ENCODE data around the gene COG5. TPM values are rescaled to one million over a fixed set of nuclear protein-coding genes. Genes with fewer than 3 reads are reported as not detected.

COG5 gene
- total RNA-seq, 1 experiment from 2014 or later: 23.6 TPM

GRCh38 chr7:107181172-107181571 is 382.5 kb downstream of the COG5 start:
- H3K27me3 Mint-ChIP-seq (ENCODE audit: unreplicated experiment): no peaks in the 10 kb centered on the region
- no TSS peak for BruUV-seq (replicated peaks)
- no peak for DNase-seq
- H3K4me3 Mint-ChIP-seq (ENCODE audit: low read depth, unreplicated experiment): no peak overlapping the region
- H3K36me3 Mint-ChIP-seq (ENCODE audit: insufficient read depth, unreplicated experiment): peaks cover 29% of the 10 kb centered on the region
- H3K27ac Mint-ChIP-seq (ENCODE audit: unreplicated experiment): no peak overlapping the region
- no peak for TF ChIP-seq CTCF (IDR thresholded peaks at IDR 0.05; ENCODE audit: unreplicated experiment)
- CTCF ChIA-PET: interaction anchor here (1.0 kb wide), 1 partner anchor 11 kb away, joined by 3 read pairs; no protein-coding TSS in a partner anchor
- peaks cover 8% of the 10 kb centered on the region for H3K4me1 Mint-ChIP-seq (ENCODE audit: low read depth, unreplicated experiment)
- intact Hi-C loops (cut with micrococcal nuclease; ENCODE audit: unreplicated experiment): no loop called here
- no peaks in the 10 kb centered on the region for H3K9me3 Mint-ChIP-seq (ENCODE audit: low read depth, unreplicated experiment)

DNA sequence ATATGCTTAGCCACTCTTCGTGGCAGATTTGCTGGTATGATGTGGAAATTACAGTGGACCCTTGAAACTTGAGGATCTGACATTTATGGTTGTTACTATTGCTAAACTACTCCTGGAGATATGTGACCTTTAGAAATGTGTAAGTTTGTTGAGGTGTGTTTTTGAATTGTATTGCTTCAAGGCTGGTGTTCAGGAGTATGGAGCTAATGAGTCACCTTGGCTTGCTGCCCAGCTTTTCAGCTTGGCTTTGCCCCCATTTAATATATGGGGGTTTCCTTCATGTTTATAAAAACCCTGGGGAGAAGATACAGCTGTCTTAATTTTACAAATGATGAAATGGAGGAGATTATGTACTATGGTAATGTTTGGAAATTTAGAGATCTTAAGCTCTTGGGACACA is 383.3 kb downstream of the COG5 start:
- Mint-ChIP-seq H3K4me3 (ENCODE audit: low read depth, unreplicated experiment) (no peak overlapping the region), H3K9me3 (ENCODE audit: low read depth, unreplicated experiment) (no peaks in the 10 kb centered on the region), H3K4me1 (ENCODE audit: low read depth, unreplicated experiment) (peaks cover 8% of the 10 kb centered on the region), H3K27ac (ENCODE audit: unreplicated experiment) (no peak overlapping the region), H3K27me3 (ENCODE audit: unreplicated experiment) (no peaks in the 10 kb centered on the region), H3K36me3 (ENCODE audit: insufficient read depth, unreplicated experiment) (peaks cover 22% of the 10 kb centered on the region)
- DNase-seq: peak; percentile 12
- no peak for TF ChIP-seq CTCF (IDR thresholded peaks at IDR 0.05; ENCODE audit: unreplicated experiment)
- CTCF ChIA-PET: interaction anchor here (1.0 kb wide), 1 partner anchor 11 kb away, joined by 3 read pairs; no protein-coding TSS in a partner anchor
- no TSS peak for BruUV-seq (replicated peaks)
- intact Hi-C loops (cut with micrococcal nuclease; ENCODE audit: unreplicated experiment): no loop called here

- Mint-ChIP-seq H3K36me3 (ENCODE audit: insufficient read depth, unreplicated experiment) (peaks cover 18% of the 10 kb centered on the region), H3K4me1 (ENCODE audit: low read depth, unreplicated experiment) (peaks cover 10% of the 10 kb centered on the region), H3K9me3 (ENCODE audit: low read depth, unreplicated experiment) (no peaks in the 10 kb centered on the region), H3K27me3 (ENCODE audit: unreplicated experiment) (no peaks in the 10 kb centered on the region), H3K27ac (ENCODE audit: unreplicated experiment) (no peak overlapping the region), H3K4me3 (ENCODE audit: low read depth, unreplicated experiment) (no peak overlapping the region)
- CTCF ChIA-PET: interaction anchor here (1.0 kb wide), 1 partner anchor 11 kb away, joined by 3 read pairs; the partner anchor contains the start of gene HBP1
- no peak for DNase-seq
- BruUV-seq (replicated peaks): no TSS peak
- TF ChIP-seq CTCF (IDR thresholded peaks at IDR 0.05; ENCODE audit: unreplicated experiment): no peak
- intact Hi-C loops (cut with micrococcal nuclease; ENCODE audit: unreplicated experiment): no loop called here
Measured at GRCh38 chr7:107179326-107180164, 384.2 kb downstream of the COG5 start.

GRCh38 chr7:107173691-107174406 is 389.9 kb downstream of the COG5 start:
- peaks cover 23% of the 10 kb centered on the region for H3K4me1 Mint-ChIP-seq (ENCODE audit: low read depth, unreplicated experiment)
- BruUV-seq (replicated peaks): no TSS peak
- DNase-seq: no peak
- no peaks in the 10 kb centered on the region for H3K27me3 Mint-ChIP-seq (ENCODE audit: unreplicated experiment)
- CTCF ChIA-PET: no interaction called here
- no peak overlapping the region for H3K4me3 Mint-ChIP-seq (ENCODE audit: low read depth, unreplicated experiment)
- intact Hi-C loops (cut with micrococcal nuclease; ENCODE audit: unreplicated experiment): no loop called here
- H3K9me3 Mint-ChIP-seq (ENCODE audit: low read depth, unreplicated experiment): no peaks in the 10 kb centered on the region
- peaks cover 17% of the 10 kb centered on the region for H3K36me3 Mint-ChIP-seq (ENCODE audit: insufficient read depth, unreplicated experiment)
- no peak for TF ChIP-seq CTCF (IDR thresholded peaks at IDR 0.05; ENCODE audit: unreplicated experiment)
- H3K27ac Mint-ChIP-seq (ENCODE audit: unreplicated experiment): no peak overlapping the region

Measured in Calu3 (cell line).